HUES64 (cell line): Measurements from ENCODE around the gene VEGFA.

Experiments
- H3K27ac ChIP-seq: 2 replicates; pipeline ENCODE4 v1.7.0; 2013; ENCODE audit warnings: low read depth, low read length, inconsistent platforms
- H3K27me3 ChIP-seq: 2 replicates; pipeline ENCODE4 v1.6.1; 2013; ENCODE audit warnings: mild to moderate bottlenecking, low read length; ENCODE audit not compliant: insufficient read depth
- H3K36me3 ChIP-seq: 2 replicates; pipeline ENCODE4 v1.6.1; 2013; ENCODE audit warnings: mild to moderate bottlenecking, low read length; ENCODE audit not compliant: insufficient read depth
- H3K4me1 ChIP-seq: 2 replicates; pipeline ENCODE4 v1.6.1; 2013; ENCODE audit warnings: mild to moderate bottlenecking, low read length, moderate library complexity; ENCODE audit not compliant: insufficient read depth
- H3K4me3 ChIP-seq: 2 replicates; pipeline ENCODE4 v1.5.1; 2013; ENCODE audit warnings: mild to moderate bottlenecking, low read length, moderate library complexity
- H3K9ac ChIP-seq: 2 replicates; pipeline ENCODE4 v1.6.1; 2013; ENCODE audit warnings: mild to moderate bottlenecking, low read depth, low read length
- H3K9me3 ChIP-seq: 2 replicates; pipeline ENCODE4 v1.6.1; 2013; ENCODE audit warnings: low read depth, low read length; ENCODE audit not compliant: insufficient read depth
- WGBS: fragments of 150-250, 120-280 bp; methylation state at CpG from one replicate; pipeline ENCODE4 v1.1.7; 2013; ENCODE audit warnings: missing lambda C conversion rate; 5-methylcytosine and 5-hydroxymethylcytosine counted together

Gene VEGFA

DNA sequence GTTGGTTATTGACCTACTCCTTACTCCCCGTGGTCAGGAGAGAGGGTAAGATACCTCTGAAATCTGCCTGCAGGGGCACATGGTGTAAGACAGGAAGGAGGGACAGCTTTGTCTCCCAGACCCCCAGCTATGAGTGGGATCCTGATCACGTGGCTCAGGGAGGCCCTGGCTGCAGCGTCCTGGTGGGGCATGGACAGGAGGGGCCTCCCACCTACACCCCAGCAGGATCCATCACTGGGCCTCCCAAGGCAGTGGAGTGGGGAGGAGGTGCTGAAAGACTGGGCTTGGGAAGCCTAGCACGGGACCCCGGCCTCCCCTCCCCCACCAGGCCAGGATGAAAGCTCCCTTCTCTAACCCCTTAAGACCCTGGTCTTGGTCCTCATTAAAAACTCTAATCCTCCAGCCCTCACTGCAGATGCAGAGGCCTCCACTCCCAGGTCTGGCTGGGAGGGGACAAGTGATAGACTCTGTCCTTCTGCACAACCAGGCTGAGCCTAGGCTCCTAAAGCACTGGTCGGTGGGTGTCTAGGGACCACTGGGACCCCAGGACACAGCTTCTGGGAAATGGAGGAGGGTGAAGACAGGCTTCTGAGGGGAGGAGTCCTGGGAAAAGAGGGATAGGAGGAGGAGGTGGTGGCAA is 29.6 kb upstream of the VEGFA start:
- Histone ChIP-seq H3K4me3 (no peak overlapping the region), H3K4me1 (peaks cover 24% of the 10 kb centered on the region), H3K27ac (no peak overlapping the region), H3K36me3 (no peaks in the 10 kb centered on the region), H3K27me3 (no peaks in the 10 kb centered on the region), H3K9ac (no peak overlapping the region), H3K9me3 (no peaks in the 10 kb centered on the region)
- WGBS: 51% methylated on average over 6 of the region's 6 CpGs

- Histone ChIP-seq H3K27ac (no peak overlapping the region), H3K4me1 (peaks cover 24% of the 10 kb centered on the region), H3K27me3 (no peaks in the 10 kb centered on the region), H3K4me3 (no peak overlapping the region), H3K9me3 (no peaks in the 10 kb centered on the region), H3K36me3 (no peaks in the 10 kb centered on the region), H3K9ac (no peak overlapping the region)
- WGBS: 74% methylated on average over 6 of the region's 6 CpGs
These were observed 28.8 kb upstream of the VEGFA start for GRCh38 chr6:43740961-43741764.

DNA sequence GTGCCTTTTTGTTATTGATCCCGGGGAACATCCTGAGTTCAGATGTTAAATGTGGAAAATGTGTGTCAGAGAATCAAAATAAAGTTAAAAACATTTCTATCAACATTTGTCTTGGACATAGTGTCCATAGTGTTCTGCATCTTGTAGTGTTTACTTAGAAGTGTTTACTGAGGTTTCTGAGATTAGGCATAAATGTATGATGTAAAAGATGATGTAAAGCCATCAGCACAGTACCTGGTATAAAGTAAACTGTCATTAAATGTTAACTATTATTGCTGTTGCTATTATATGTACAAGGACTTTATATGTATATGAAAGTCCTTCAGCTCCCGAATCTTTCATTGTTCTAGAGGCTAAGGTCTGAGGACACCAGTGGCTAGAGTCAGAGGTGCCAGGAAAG is 28.2 kb upstream of the VEGFA start:
- WGBS: 95% methylated on average over 2 of the region's 2 CpGs
- Histone ChIP-seq H3K9me3 (no peaks in the 10 kb centered on the region), H3K36me3 (no peaks in the 10 kb centered on the region), H3K27ac (no peak overlapping the region), H3K27me3 (no peaks in the 10 kb centered on the region), H3K4me3 (no peak overlapping the region), H3K9ac (no peak overlapping the region), H3K4me1 (peaks cover 26% of the 10 kb centered on the region)

DNA sequence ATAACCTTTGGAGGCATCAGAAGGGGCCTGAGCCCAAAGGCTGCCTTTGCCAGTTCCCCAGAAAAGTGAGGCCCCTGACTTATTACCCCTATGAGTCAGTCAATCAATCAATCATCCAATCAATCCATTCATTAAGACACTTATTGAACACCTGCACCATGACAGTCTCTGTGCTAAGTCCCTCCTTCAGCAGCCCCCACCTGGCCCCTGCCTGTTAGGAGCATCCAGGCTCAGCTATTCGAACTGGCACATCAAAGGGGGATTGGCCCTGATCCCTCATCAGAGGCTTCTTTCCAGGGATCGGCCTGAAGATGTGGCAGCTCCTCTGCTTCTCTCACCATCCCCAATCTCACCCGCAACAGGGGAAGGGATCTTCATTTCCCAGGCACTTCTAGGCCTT is 27.7 kb upstream of the VEGFA start:
- Histone ChIP-seq H3K27me3 (no peaks in the 10 kb centered on the region), H3K9ac (no peak overlapping the region), H3K36me3 (no peaks in the 10 kb centered on the region), H3K4me1 (peaks cover 26% of the 10 kb centered on the region), H3K27ac (no peak overlapping the region), H3K4me3 (no peak overlapping the region), H3K9me3 (no peaks in the 10 kb centered on the region)
- WGBS: 72% methylated on average over 3 of the region's 3 CpGs

DNA sequence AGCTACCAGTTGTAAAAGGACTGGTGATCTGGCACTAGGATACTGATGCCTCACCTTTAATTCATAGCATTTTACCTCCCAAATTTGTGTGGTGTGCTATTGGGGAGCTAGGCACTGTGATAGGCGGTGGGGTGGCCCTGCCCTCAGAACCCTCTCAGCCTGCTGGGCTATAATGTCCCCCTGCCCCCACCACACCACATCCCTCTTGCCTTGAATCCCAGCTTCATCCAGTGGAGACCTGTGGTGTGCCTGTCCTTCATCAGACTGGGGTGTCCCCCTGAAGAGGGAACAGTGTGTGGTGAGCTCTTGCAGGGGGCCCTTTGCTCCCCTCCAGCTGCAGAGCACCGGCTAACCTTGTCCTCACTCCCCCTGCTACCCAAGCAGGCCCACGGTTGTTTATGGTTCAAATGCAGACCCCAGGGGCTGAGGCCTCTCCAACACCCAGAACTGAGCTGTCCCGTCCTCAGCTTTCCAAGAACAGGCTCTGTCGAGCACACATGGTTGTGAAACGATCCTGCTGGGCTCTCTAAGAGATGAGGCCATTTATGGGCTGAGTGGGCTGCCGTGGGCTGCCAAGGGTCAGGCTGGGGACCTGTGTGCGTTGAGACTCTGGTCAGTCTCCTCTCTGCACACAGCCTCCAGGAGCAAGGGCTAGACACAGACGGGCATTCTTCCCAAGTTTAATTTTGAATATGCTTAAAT is 26.9 kb upstream of the VEGFA start:
- no peaks in the 10 kb centered on the region for H3K36me3 ChIP-seq
- 89% methylated on average over 8 of the region's 9 CpGs for WGBS
- no peak overlapping the region for H3K9ac ChIP-seq
- no peaks in the 10 kb centered on the region for H3K27me3 ChIP-seq
- H3K4me3 ChIP-seq: no peak overlapping the region
- peaks cover 21% of the 10 kb centered on the region for H3K4me1 ChIP-seq
- H3K27ac ChIP-seq: no peak overlapping the region
- H3K9me3 ChIP-seq: no peaks in the 10 kb centered on the region

- Histone ChIP-seq H3K9ac (no peak overlapping the region), H3K4me1 (peaks cover 21% of the 10 kb centered on the region), H3K27me3 (no peaks in the 10 kb centered on the region), H3K27ac (no peak overlapping the region), H3K4me3 (no peak overlapping the region), H3K9me3 (no peaks in the 10 kb centered on the region), H3K36me3 (no peaks in the 10 kb centered on the region)
- WGBS: 88% methylated on average over 5 of the region's 5 CpGs
These were observed 26.2 kb upstream of the VEGFA start for GRCh38 chr6:43743682-43744381.

GRCh38 chr6:43744491-43744890 is 25.5 kb upstream of the VEGFA start:
- Histone ChIP-seq H3K27ac (no peak overlapping the region), H3K27me3 (no peaks in the 10 kb centered on the region), H3K4me1 (peaks cover 21% of the 10 kb centered on the region), H3K4me3 (no peak overlapping the region), H3K9me3 (no peaks in the 10 kb centered on the region), H3K36me3 (no peaks in the 10 kb centered on the region), H3K9ac (no peak overlapping the region)
- 54% methylated on average over 8 of the region's 8 CpGs for WGBS

DNA sequence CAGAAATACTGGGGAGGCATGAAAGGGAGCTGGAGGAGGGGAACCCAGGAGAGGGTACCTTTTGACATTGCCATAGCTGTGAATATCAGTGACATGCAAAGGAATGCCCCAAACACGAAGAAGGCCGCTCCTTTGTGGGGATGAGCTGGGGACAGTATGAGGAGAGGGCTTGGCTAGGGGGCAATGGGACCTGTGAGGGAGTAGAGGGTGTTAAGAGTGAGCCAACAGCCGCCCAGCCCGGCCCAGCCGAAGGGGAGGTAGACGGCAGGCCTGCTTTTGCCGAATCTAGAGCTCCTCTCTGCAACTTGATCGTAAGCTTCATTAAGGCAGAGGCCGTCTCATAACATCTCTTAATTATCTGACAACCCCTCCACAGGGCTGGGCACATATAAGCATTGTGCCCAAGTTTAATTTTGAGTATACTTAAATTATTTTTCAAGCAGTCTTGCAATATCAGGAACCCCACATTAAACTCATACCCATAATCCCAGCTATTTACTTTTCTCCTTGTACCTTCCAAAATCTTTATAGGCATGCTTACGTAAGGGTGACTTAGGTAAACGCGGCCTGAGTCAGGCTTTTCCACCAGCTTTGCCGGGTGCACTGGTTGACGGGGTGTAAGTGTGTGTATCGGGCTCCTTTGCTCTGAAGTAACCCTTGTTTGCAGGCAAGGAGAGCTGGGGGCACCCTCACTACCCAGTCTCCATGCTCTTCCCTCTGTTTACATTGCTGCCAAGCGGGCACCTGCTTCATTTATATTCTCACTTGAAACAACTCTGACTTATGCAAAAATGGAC is 24.9 kb upstream of the VEGFA start:
- no peak overlapping the region for H3K4me3 ChIP-seq
- no peaks in the 10 kb centered on the region for H3K27me3 ChIP-seq
- no peak overlapping the region for H3K9ac ChIP-seq
- H3K27ac ChIP-seq: no peak overlapping the region
- peaks cover 19% of the 10 kb centered on the region for H3K4me1 ChIP-seq
- 82% methylated on average over 16 of the region's 16 CpGs for WGBS
- no peaks in the 10 kb centered on the region for H3K9me3 ChIP-seq
- H3K36me3 ChIP-seq: no peaks in the 10 kb centered on the region

GRCh38 chr6:43746071-43746470 is 23.9 kb upstream of the VEGFA start:
- Histone ChIP-seq H3K9me3 (no peaks in the 10 kb centered on the region), H3K27ac (no peak overlapping the region), H3K27me3 (no peaks in the 10 kb centered on the region), H3K36me3 (no peaks in the 10 kb centered on the region), H3K9ac (no peak overlapping the region), H3K4me3 (no peak overlapping the region), H3K4me1 (peaks cover 11% of the 10 kb centered on the region)
- 92% methylated on average over 2 of the region's 2 CpGs for WGBS

- no peaks in the 10 kb centered on the region for H3K36me3 ChIP-seq
- H3K27me3 ChIP-seq: no peaks in the 10 kb centered on the region
- H3K27ac ChIP-seq: no peak overlapping the region
- no peak overlapping the region for H3K4me3 ChIP-seq
- no peaks in the 10 kb centered on the region for H3K9me3 ChIP-seq
- peaks cover 8% of the 10 kb centered on the region for H3K4me1 ChIP-seq
- 75% methylated on average over 13 of the region's 13 CpGs for WGBS
- H3K9ac ChIP-seq: no peak overlapping the region
These were observed 23.4 kb upstream of the VEGFA start for GRCh38 chr6:43746613-43747102.
